ENCODE results near the gene ST3GAL5. TPM values are rescaled to one million over a fixed set of nuclear protein-coding genes. Genes with fewer than 3 reads are reported as not detected.

The ST3GAL5 gene
- polyA plus RNA-seq, 2 donors: 1.9 to 3.2 TPM

- H3K27ac ChIP-seq (ENCODE audit: low read depth in 2 of 2, low read length in 1 of 2): no peak overlapping the region
- 68 to 70% methylated on average over 2 of the region's 2 CpGs for WGBS, 2 donors
- no peaks in the 10 kb centered on the region for H3K36me3 ChIP-seq (ENCODE audit: control insufficient read depth in 2 of 2, insufficient read depth in 2 of 2, low read length in 1 of 2)
Observed at GRCh38 chr2:85847051-85847588, 41.7 kb downstream of the ST3GAL5 start.

GRCh38 chr2:85846411-85846810, 42.4 kb downstream of the ST3GAL5 start:
- WGBS, 2 donors: 81 to 87% methylated on average over 4 of the region's 4 CpGs
- H3K36me3 ChIP-seq (ENCODE audit: control insufficient read depth in 2 of 2, insufficient read depth in 2 of 2, low read length in 1 of 2): no peaks in the 10 kb centered on the region
- H3K4me1 ChIP-seq (ENCODE audit: control insufficient read depth in 2 of 2, insufficient read depth in 2 of 2, low read length in 1 of 2): peaks cover 1 to 2% of the 10 kb centered on the region in 2 donors
- H3K27me3 ChIP-seq (ENCODE audit: control insufficient read depth in 1 of 2, insufficient read depth in 2 of 2, low read length in 2 of 2): no peaks in the 10 kb centered on the region
- H3K27ac ChIP-seq (ENCODE audit: low read depth in 2 of 2, low read length in 1 of 2): no peak overlapping the region
- no peaks in the 10 kb centered on the region for H3K9me3 ChIP-seq (ENCODE audit: control insufficient read depth in 2 of 2, insufficient read depth in 1 of 2, low read depth in 1 of 2, low read length in 1 of 2)
- H3K4me3 ChIP-seq (ENCODE audit: low read depth in 1 of 2, low read length in 2 of 2): no peak overlapping the region

More at GRCh38 chr2:85847051-85847588, 41.7 kb downstream of the ST3GAL5 start:
- Histone ChIP-seq H3K4me3 (ENCODE audit: low read depth in 1 of 2, low read length in 2 of 2) (no peak overlapping the region), H3K27me3 (ENCODE audit: control insufficient read depth in 1 of 2, insufficient read depth in 2 of 2, low read length in 2 of 2) (no peaks in the 10 kb centered on the region), H3K9me3 (ENCODE audit: control insufficient read depth in 2 of 2, insufficient read depth in 1 of 2, low read depth in 1 of 2, low read length in 1 of 2) (no peaks in the 10 kb centered on the region), H3K4me1 (ENCODE audit: control insufficient read depth in 2 of 2, insufficient read depth in 2 of 2, low read length in 1 of 2) (peaks cover 2 to 3% of the 10 kb centered on the region in 2 donors)

DNA sequence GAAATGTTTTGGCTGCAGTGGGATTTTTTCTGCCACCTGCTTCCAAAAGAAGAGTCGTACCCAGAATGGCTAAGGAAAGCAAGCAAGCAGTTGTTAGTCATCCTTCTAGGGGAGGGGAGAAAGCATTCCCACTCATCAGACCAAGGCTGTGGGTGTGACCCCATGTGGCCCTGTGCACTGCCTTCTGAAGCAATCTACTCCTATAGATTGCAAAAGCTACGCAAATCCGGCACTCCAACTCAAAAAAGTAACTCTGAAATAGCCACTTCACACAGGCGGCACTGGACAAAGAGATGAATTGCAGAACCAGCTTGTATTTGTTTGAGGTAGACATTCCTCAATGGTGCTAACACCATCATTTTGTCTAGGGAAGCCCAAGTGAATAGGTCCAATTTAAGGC, 44.3 kb downstream of the ST3GAL5 start:
- H3K27me3 ChIP-seq (ENCODE audit: control insufficient read depth in 1 of 2, insufficient read depth in 2 of 2, low read length in 2 of 2): no peaks in the 10 kb centered on the region
- WGBS, 2 donors: 93 to 97% methylated on average over 4 of the region's 4 CpGs
- no peaks in the 10 kb centered on the region for H3K4me1 ChIP-seq (ENCODE audit: control insufficient read depth in 2 of 2, insufficient read depth in 2 of 2, low read length in 1 of 2)
- no peaks in the 10 kb centered on the region for H3K9me3 ChIP-seq (ENCODE audit: control insufficient read depth in 2 of 2, insufficient read depth in 1 of 2, low read depth in 1 of 2, low read length in 1 of 2)
- H3K27ac ChIP-seq (ENCODE audit: low read depth in 2 of 2, low read length in 1 of 2): no peak overlapping the region
- peaks cover 0 to 3% of the 10 kb centered on the region in 2 donors for H3K36me3 ChIP-seq (ENCODE audit: control insufficient read depth in 2 of 2, insufficient read depth in 2 of 2, low read length in 1 of 2)
- H3K4me3 ChIP-seq (ENCODE audit: low read depth in 1 of 2, low read length in 2 of 2): no peak overlapping the region

DNA sequence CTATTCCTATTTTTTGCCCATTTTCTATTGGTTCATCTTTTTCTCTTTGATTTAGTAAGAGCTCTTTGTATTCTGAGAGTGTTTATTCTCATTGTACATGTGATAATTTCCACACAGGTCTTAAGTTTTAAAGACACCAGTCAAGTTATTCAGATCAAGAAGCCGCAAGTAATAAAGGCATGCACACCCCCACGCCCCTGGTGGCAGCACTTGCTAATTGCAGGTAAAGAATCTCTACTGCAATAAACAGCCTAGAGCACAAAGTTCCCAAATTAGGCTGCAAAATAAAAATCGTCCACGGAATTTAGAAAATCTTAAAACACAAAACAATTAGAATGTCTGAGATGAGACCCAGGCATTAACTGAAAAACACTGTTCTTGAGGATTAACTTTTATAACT, 45.2 kb downstream of the ST3GAL5 start:
- Histone ChIP-seq H3K27ac (ENCODE audit: low read depth in 2 of 2, low read length in 1 of 2) (no peak overlapping the region), H3K27me3 (ENCODE audit: control insufficient read depth in 1 of 2, insufficient read depth in 2 of 2, low read length in 2 of 2) (no peaks in the 10 kb centered on the region), H3K36me3 (ENCODE audit: control insufficient read depth in 2 of 2, insufficient read depth in 2 of 2, low read length in 1 of 2) (peaks cover 0 to 3% of the 10 kb centered on the region in 2 donors), H3K4me3 (ENCODE audit: low read depth in 1 of 2, low read length in 2 of 2) (no peak overlapping the region), H3K4me1 (ENCODE audit: control insufficient read depth in 2 of 2, insufficient read depth in 2 of 2, low read length in 1 of 2) (no peaks in the 10 kb centered on the region), H3K9me3 (ENCODE audit: control insufficient read depth in 2 of 2, insufficient read depth in 1 of 2, low read depth in 1 of 2, low read length in 1 of 2) (no peaks in the 10 kb centered on the region)
- WGBS, 2 donors: 52 to 66% methylated on average over 4 of the region's 4 CpGs

- Histone ChIP-seq H3K27me3 (ENCODE audit: control insufficient read depth in 1 of 2, insufficient read depth in 2 of 2, low read length in 2 of 2) (no peaks in the 10 kb centered on the region), H3K36me3 (ENCODE audit: control insufficient read depth in 2 of 2, insufficient read depth in 2 of 2, low read length in 1 of 2) (peaks cover 0 to 3% of the 10 kb centered on the region in 2 donors), H3K4me1 (ENCODE audit: control insufficient read depth in 2 of 2, insufficient read depth in 2 of 2, low read length in 1 of 2) (no peaks in the 10 kb centered on the region), H3K9me3 (ENCODE audit: control insufficient read depth in 2 of 2, insufficient read depth in 1 of 2, low read depth in 1 of 2, low read length in 1 of 2) (no peaks in the 10 kb centered on the region), H3K4me3 (ENCODE audit: low read depth in 1 of 2, low read length in 2 of 2) (no peak overlapping the region), H3K27ac (ENCODE audit: low read depth in 2 of 2, low read length in 1 of 2) (no peak overlapping the region)
- 89 to 90% methylated on average over 9 of the region's 9 CpGs for WGBS, 2 donors
Observed at GRCh38 chr2:85840091-85840490, 48.7 kb downstream of the ST3GAL5 start.

- H3K27ac ChIP-seq (ENCODE audit: low read depth in 2 of 2, low read length in 1 of 2): no peak overlapping the region
- H3K36me3 ChIP-seq (ENCODE audit: control insufficient read depth in 2 of 2, insufficient read depth in 2 of 2, low read length in 1 of 2): peaks cover 0 to 3% of the 10 kb centered on the region in 2 donors
- no peaks in the 10 kb centered on the region for H3K4me1 ChIP-seq (ENCODE audit: control insufficient read depth in 2 of 2, insufficient read depth in 2 of 2, low read length in 1 of 2)
- 86 to 91% methylated on average over 10 of the region's 10 CpGs for WGBS, 2 donors
- no peaks in the 10 kb centered on the region for H3K9me3 ChIP-seq (ENCODE audit: control insufficient read depth in 2 of 2, insufficient read depth in 1 of 2, low read depth in 1 of 2, low read length in 1 of 2)
- no peak overlapping the region for H3K4me3 ChIP-seq (ENCODE audit: low read depth in 1 of 2, low read length in 2 of 2)
- no peaks in the 10 kb centered on the region for H3K27me3 ChIP-seq (ENCODE audit: control insufficient read depth in 1 of 2, insufficient read depth in 2 of 2, low read length in 2 of 2)
Observed at GRCh38 chr2:85839461-85839860, 49.3 kb downstream of the ST3GAL5 start.

DNA sequence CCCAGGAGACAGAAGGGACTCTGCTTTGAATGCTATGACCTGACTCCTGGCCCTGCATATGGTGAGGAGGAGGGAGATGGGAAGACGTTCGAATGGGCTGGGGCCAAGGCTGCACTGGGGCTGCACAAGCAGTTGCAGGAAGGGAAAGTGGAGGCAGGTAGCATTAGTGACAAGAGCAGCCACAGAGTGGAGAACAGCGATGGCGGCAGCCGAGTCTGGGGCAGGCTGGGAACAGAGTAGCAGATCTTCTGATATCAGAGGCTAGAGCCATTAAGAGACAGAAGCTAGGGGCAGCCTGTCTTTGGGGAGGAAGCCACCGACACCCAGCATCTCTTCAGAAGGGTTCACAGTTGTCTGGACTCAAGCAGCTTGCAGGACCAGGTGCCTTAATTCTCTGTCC, 50.1 kb downstream of the ST3GAL5 start:
- H3K4me1 ChIP-seq (ENCODE audit: control insufficient read depth in 2 of 2, insufficient read depth in 2 of 2, low read length in 1 of 2): no peaks in the 10 kb centered on the region
- H3K9me3 ChIP-seq (ENCODE audit: control insufficient read depth in 2 of 2, insufficient read depth in 1 of 2, low read depth in 1 of 2, low read length in 1 of 2): no peaks in the 10 kb centered on the region
- H3K36me3 ChIP-seq (ENCODE audit: control insufficient read depth in 2 of 2, insufficient read depth in 2 of 2, low read length in 1 of 2): peaks cover 0 to 3% of the 10 kb centered on the region in 2 donors
- H3K27me3 ChIP-seq (ENCODE audit: control insufficient read depth in 1 of 2, insufficient read depth in 2 of 2, low read length in 2 of 2): no peaks in the 10 kb centered on the region
- 85 to 94% methylated on average over 6 of the region's 6 CpGs for WGBS, 2 donors
- no peak overlapping the region for H3K27ac ChIP-seq (ENCODE audit: low read depth in 2 of 2, low read length in 1 of 2)
- H3K4me3 ChIP-seq (ENCODE audit: low read depth in 1 of 2, low read length in 2 of 2): no peak overlapping the region

GRCh38 chr2:85838181-85838580, 50.6 kb downstream of the ST3GAL5 start:
- WGBS, 2 donors: 82 to 84% methylated on average over 4 of the region's 4 CpGs
- H3K36me3 ChIP-seq (ENCODE audit: control insufficient read depth in 2 of 2, insufficient read depth in 2 of 2, low read length in 1 of 2): peaks cover 0 to 3% of the 10 kb centered on the region in 2 donors

DNA sequence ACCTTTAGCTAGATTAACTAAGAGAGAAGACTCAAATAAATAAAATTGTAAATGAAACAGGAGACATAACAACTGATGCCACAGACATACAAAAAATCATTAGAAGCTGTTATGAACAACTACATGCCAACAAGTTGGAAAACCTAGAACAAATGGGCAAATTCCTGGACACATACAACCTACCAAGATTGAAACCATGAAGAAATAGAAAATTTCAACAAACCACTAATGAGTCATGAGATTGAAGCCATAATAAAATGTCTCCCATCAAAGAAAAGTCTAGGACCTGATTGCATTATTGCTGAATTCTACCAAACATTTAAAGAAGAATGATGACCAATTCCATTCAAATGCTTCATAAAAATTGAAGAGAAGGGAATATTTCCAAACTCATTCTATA, 54.3 kb downstream of the ST3GAL5 start:
- Histone ChIP-seq H3K36me3 (ENCODE audit: control insufficient read depth in 2 of 2, insufficient read depth in 2 of 2, low read length in 1 of 2) (no peaks in the 10 kb centered on the region), H3K27me3 (ENCODE audit: control insufficient read depth in 1 of 2, insufficient read depth in 2 of 2, low read length in 2 of 2) (no peaks in the 10 kb centered on the region), H3K4me1 (ENCODE audit: control insufficient read depth in 2 of 2, insufficient read depth in 2 of 2, low read length in 1 of 2) (no peaks in the 10 kb centered on the region), H3K27ac (ENCODE audit: low read depth in 2 of 2, low read length in 1 of 2) (no peak overlapping the region), H3K9me3 (ENCODE audit: control insufficient read depth in 2 of 2, insufficient read depth in 1 of 2, low read depth in 1 of 2, low read length in 1 of 2) (no peaks in the 10 kb centered on the region), H3K4me3 (ENCODE audit: low read depth in 1 of 2, low read length in 2 of 2) (no peak overlapping the region)

More at GRCh38 chr2:85838181-85838580, 50.6 kb downstream of the ST3GAL5 start:
- no peak overlapping the region for H3K27ac ChIP-seq (ENCODE audit: low read depth in 2 of 2, low read length in 1 of 2)
- no peak overlapping the region for H3K4me3 ChIP-seq (ENCODE audit: low read depth in 1 of 2, low read length in 2 of 2)
- H3K9me3 ChIP-seq (ENCODE audit: control insufficient read depth in 2 of 2, insufficient read depth in 1 of 2, low read depth in 1 of 2, low read length in 1 of 2): no peaks in the 10 kb centered on the region
- no peaks in the 10 kb centered on the region for H3K27me3 ChIP-seq (ENCODE audit: control insufficient read depth in 1 of 2, insufficient read depth in 2 of 2, low read length in 2 of 2)
- no peaks in the 10 kb centered on the region for H3K4me1 ChIP-seq (ENCODE audit: control insufficient read depth in 2 of 2, insufficient read depth in 2 of 2, low read length in 1 of 2)

DNA sequence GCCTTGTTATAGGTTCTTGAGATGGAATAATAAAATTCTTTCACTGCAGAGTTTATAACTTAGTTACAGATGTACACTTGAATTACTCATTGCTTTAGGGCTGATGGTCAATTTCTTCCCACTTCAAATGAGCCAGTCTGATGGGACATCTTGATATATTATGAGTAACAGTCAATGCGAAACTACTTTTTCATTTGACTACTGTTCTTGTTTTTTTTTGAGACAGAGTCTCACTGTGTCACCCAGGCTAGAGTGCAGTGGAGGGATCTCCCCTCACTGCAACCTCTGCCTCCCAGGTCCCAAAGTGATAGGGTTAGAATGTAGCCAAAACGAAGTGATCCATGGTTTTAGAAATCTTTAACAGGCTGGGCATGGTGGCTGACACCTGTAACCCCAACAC, 57.1 kb downstream of the ST3GAL5 start:
- Histone ChIP-seq H3K36me3 (ENCODE audit: control insufficient read depth in 2 of 2, insufficient read depth in 2 of 2, low read length in 1 of 2) (no peaks in the 10 kb centered on the region), H3K9me3 (ENCODE audit: control insufficient read depth in 2 of 2, insufficient read depth in 1 of 2, low read depth in 1 of 2, low read length in 1 of 2) (no peaks in the 10 kb centered on the region), H3K4me1 (ENCODE audit: control insufficient read depth in 2 of 2, insufficient read depth in 2 of 2, low read length in 1 of 2) (no peaks in the 10 kb centered on the region), H3K27me3 (ENCODE audit: control insufficient read depth in 1 of 2, insufficient read depth in 2 of 2, low read length in 2 of 2) (no peaks in the 10 kb centered on the region), H3K4me3 (ENCODE audit: low read depth in 1 of 2, low read length in 2 of 2) (no peak overlapping the region), H3K27ac (ENCODE audit: low read depth in 2 of 2, low read length in 1 of 2) (no peak overlapping the region)
- WGBS, 2 donors: 85 to 87% methylated on average over 2 of the region's 2 CpGs
